HUES6 (cell line): ENCODE data around the gene CDC6.
A peak's percentile ranks its signal among the peaks of the same experiment; 100 is the strongest.

Experiments
- H3K27ac ChIP-seq: 2 replicates; pipeline ENCODE4 v1.7.0; 2013; ENCODE audit warnings: low read depth, mild to moderate bottlenecking, low read length, inconsistent platforms
- H3K27me3 ChIP-seq: 2 replicates; pipeline ENCODE4 v1.6.1; 2013; ENCODE audit warnings: low read length; ENCODE audit not compliant: control insufficient read depth, insufficient read depth
- H3K36me3 ChIP-seq: 2 replicates; pipeline ENCODE4 v1.6.1; 2013; ENCODE audit warnings: low read length; ENCODE audit not compliant: control insufficient read depth, insufficient read depth
- H3K4me1 ChIP-seq: 2 replicates; pipeline ENCODE4 v1.6.1; 2013; ENCODE audit warnings: low read length; ENCODE audit not compliant: control insufficient read depth, insufficient read depth
- H3K4me3 ChIP-seq: 2 replicates; pipeline ENCODE4 v1.5.1; 2013; ENCODE audit warnings: low read depth, low read length
- H3K9ac ChIP-seq: one replicate; pipeline ENCODE4 v1.6.1; 2013; ENCODE audit warnings: mild to moderate bottlenecking, low read length
- H3K9me3 ChIP-seq: 2 replicates; pipeline ENCODE4 v1.6.1; 2013; ENCODE audit warnings: low read depth, low read length; ENCODE audit not compliant: control insufficient read depth, insufficient read depth

CDC6 gene

GRCh38 chr17:40264458-40265185 lies 23.1 kb upstream of the CDC6 start:
- Histone ChIP-seq H3K27me3 (no peaks in the 10 kb centered on the region), H3K27ac (no peak overlapping the region), H3K9me3 (no peaks in the 10 kb centered on the region), H3K4me1 (no peaks in the 10 kb centered on the region; the same call in 1 of the 2 replicates), H3K36me3 (peaks cover 61% of the 10 kb centered on the region), H3K4me3 (no peak overlapping the region), H3K9ac (no peak overlapping the region)

GRCh38 chr17:40265337-40265736 lies 22.3 kb upstream of the CDC6 start:
- H3K36me3 ChIP-seq = peaks cover 62% of the 10 kb centered on the region
- no peak overlapping the region for H3K4me3 ChIP-seq

GRCh38 chr17:40266882-40267281 lies 20.8 kb upstream of the CDC6 start:
- no peaks in the 10 kb centered on the region for H3K9me3 ChIP-seq
- no peaks in the 10 kb centered on the region for H3K27me3 ChIP-seq
- H3K4me3 ChIP-seq = no peak overlapping the region
- H3K27ac ChIP-seq = no peak overlapping the region
- H3K36me3 ChIP-seq = peaks cover 65% of the 10 kb centered on the region
- H3K4me1 ChIP-seq = no peaks in the 10 kb centered on the region; the same call in 1 of the 2 replicates
- no peak overlapping the region for H3K9ac ChIP-seq

More at GRCh38 chr17:40265337-40265736, 22.3 kb upstream of the CDC6 start:
- Histone ChIP-seq H3K4me1 (no peaks in the 10 kb centered on the region; the same call in 1 of the 2 replicates), H3K9me3 (no peaks in the 10 kb centered on the region), H3K27ac (no peak overlapping the region), H3K27me3 (no peaks in the 10 kb centered on the region), H3K9ac (no peak overlapping the region)

GRCh38 chr17:40268141-40268712 lies 19.5 kb upstream of the CDC6 start:
- Histone ChIP-seq H3K9ac (no peak overlapping the region), H3K4me3 (no peak overlapping the region), H3K9me3 (no peaks in the 10 kb centered on the region), H3K4me1 (no peaks in the 10 kb centered on the region; the same call in 1 of the 2 replicates), H3K27ac (no peak overlapping the region), H3K27me3 (no peaks in the 10 kb centered on the region), H3K36me3 (peaks cover 60% of the 10 kb centered on the region)

- H3K9me3 ChIP-seq = no peaks in the 10 kb centered on the region
- H3K4me3 ChIP-seq = no peak overlapping the region
- H3K4me1 ChIP-seq = peaks cover 12% of the 10 kb centered on the region
- H3K9ac ChIP-seq = no peak overlapping the region
- no peak overlapping the region for H3K27ac ChIP-seq
- H3K36me3 ChIP-seq = peaks cover 55% of the 10 kb centered on the region
- no peaks in the 10 kb centered on the region for H3K27me3 ChIP-seq
Measured at GRCh38 chr17:40278414-40278813, 9.3 kb upstream of the CDC6 start.

- H3K36me3 ChIP-seq = peaks cover 47% of the 10 kb centered on the region
- no peak overlapping the region for H3K4me3 ChIP-seq
- no peak overlapping the region for H3K27ac ChIP-seq
- H3K27me3 ChIP-seq = no peaks in the 10 kb centered on the region
- no peak overlapping the region for H3K9ac ChIP-seq
- peaks cover 12% of the 10 kb centered on the region for H3K4me1 ChIP-seq
- no peaks in the 10 kb centered on the region for H3K9me3 ChIP-seq
Measured at GRCh38 chr17:40279402-40279801, 8.3 kb upstream of the CDC6 start.

- Histone ChIP-seq H3K36me3 (peaks cover 32% of the 10 kb centered on the region), H3K27me3 (no peaks in the 10 kb centered on the region), H3K9ac (no peak overlapping the region), H3K4me1 (peaks cover 12% of the 10 kb centered on the region), H3K27ac (peak overlapping the region; percentile 57), H3K9me3 (no peaks in the 10 kb centered on the region), H3K4me3 (no peak overlapping the region)
Measured at GRCh38 chr17:40281663-40282062, 6.0 kb upstream of the CDC6 start.

GRCh38 chr17:40283662-40284061 lies 4.0 kb upstream of the CDC6 start:
- no peak overlapping the region for H3K4me3 ChIP-seq
- H3K9ac ChIP-seq = no peak overlapping the region
- no peaks in the 10 kb centered on the region for H3K27me3 ChIP-seq
- H3K4me1 ChIP-seq = peaks cover 12% of the 10 kb centered on the region
- peaks cover 14% of the 10 kb centered on the region for H3K36me3 ChIP-seq
- no peak overlapping the region for H3K27ac ChIP-seq
- H3K9me3 ChIP-seq = no peaks in the 10 kb centered on the region

GRCh38 chr17:40284085-40284713 lies 3.5 kb upstream of the CDC6 start:
- no peak overlapping the region for H3K27ac ChIP-seq
- H3K36me3 ChIP-seq = peaks cover 13% of the 10 kb centered on the region
- no peaks in the 10 kb centered on the region for H3K9me3 ChIP-seq
- no peak overlapping the region for H3K4me3 ChIP-seq
- no peaks in the 10 kb centered on the region for H3K27me3 ChIP-seq
- peaks cover 12% of the 10 kb centered on the region for H3K4me1 ChIP-seq
- no peak overlapping the region for H3K9ac ChIP-seq

GRCh38 chr17:40286473-40286872 lies 1.2 kb upstream of the CDC6 start:
- Histone ChIP-seq H3K4me3 (no peak overlapping the region), H3K4me1 (peaks cover 8% of the 10 kb centered on the region), H3K27ac (no peak overlapping the region), H3K36me3 (peaks cover 25% of the 10 kb centered on the region), H3K27me3 (no peaks in the 10 kb centered on the region), H3K9ac (no peak overlapping the region), H3K9me3 (no peaks in the 10 kb centered on the region)

- no peaks in the 10 kb centered on the region for H3K27me3 ChIP-seq
- no peaks in the 10 kb centered on the region for H3K9me3 ChIP-seq
- H3K4me3 ChIP-seq = peak overlapping the region; percentile 40
- H3K9ac ChIP-seq = no peak overlapping the region
- no peak overlapping the region for H3K27ac ChIP-seq
- H3K4me1 ChIP-seq = peaks cover 2% of the 10 kb centered on the region
- peaks cover 32% of the 10 kb centered on the region for H3K36me3 ChIP-seq
Measured at GRCh38 chr17:40287159-40287493, 553 bp upstream of the CDC6 start.
